Activated CD4-positive, alpha-beta T cell treated with anti-CD3 and anti-CD28 coated beads, Interleukin-2, amount 10 ng/mL, durations not matched to agents 7 days and 5 days (primary cell): ENCODE results near the gene SCGB2A2. TPM values are rescaled to one million over a fixed set of nuclear protein-coding genes. Genes with fewer than 3 reads are reported as not detected.

Experiments
- CTCF ChIA-PET: fragments of 350-600 bp; sonication (Branson Sonifier 250); formaldehyde crosslinking; loops from one replicate; lab custom pipeline; 2021; ENCODE audit warnings: antibody characterized with exemption; lab: Charles Lee
- POLR2A ChIA-PET: fragments of 350-600 bp; sonication (Branson Sonifier 250); formaldehyde crosslinking; loops from one replicate; lab custom pipeline; 2021; ENCODE audit warnings: antibody characterized with exemption; lab: Charles Lee
- DNase-seq: peaks from one replicate; pipeline ENCODE4 v3.0.0-alpha.2; 2020
- H3K27ac Mint-ChIP-seq: one replicate; pipeline ENCODE4 v1.8.0; 2021; ENCODE audit warnings: mild to moderate bottlenecking, moderate library complexity, mixed read lengths
- H3K27me3 Mint-ChIP-seq: one replicate; pipeline ENCODE4 v1.8.0; 2021; ENCODE audit warnings: mixed read lengths
- H3K36me3 Mint-ChIP-seq: one replicate; pipeline ENCODE4 v1.8.0; 2021; ENCODE audit warnings: low read depth, mixed read lengths
- H3K4me1 Mint-ChIP-seq: one replicate; pipeline ENCODE4 v1.8.0; 2021; ENCODE audit warnings: mixed read lengths
- H3K4me3 Mint-ChIP-seq: one replicate; pipeline ENCODE4 v1.8.0; 2021; ENCODE audit warnings: mild to moderate bottlenecking, moderate library complexity, mixed read lengths
- H3K9me3 Mint-ChIP-seq: one replicate; pipeline ENCODE4 v1.8.0; 2021; ENCODE audit warnings: mixed read lengths
- total RNA-seq, 2 experiments: library from RNA; stranded (reverse); gene quantifications; one replicate each; pipeline ENCODE4 v1.2.3, GENCODE V29; 2021

SCGB2A2 gene
- total RNA-seq: not detected

- H3K4me3 Mint-ChIP-seq: no peak within 1 kb of the TSS
- H3K9me3 Mint-ChIP-seq: no peaks in the 10 kb centered on the region
- no peak for DNase-seq
- no peak within 1 kb of the TSS for H3K27ac Mint-ChIP-seq
- ChIA-PET CTCF (no interaction called here), POLR2A (no interaction called here)
- H3K4me1 Mint-ChIP-seq: no peaks in the 10 kb centered on the region
- no peaks in the 10 kb centered on the region for H3K36me3 Mint-ChIP-seq
- H3K27me3 Mint-ChIP-seq: peaks cover 13% of the 10 kb centered on the region
Observed at GRCh38 chr11:62269654-62270278, at the start of gene SCGB2A2. Gene SCGB2A2, plus strand, starts transcription at chr11:62270158. Its CDS starts 59 bp downstream, at chr11:62270217.

GRCh38 chr11:62221498-62221897 is 48.5 kb upstream of the SCGB2A2 start:
- peaks cover 8% of the 10 kb centered on the region for H3K36me3 Mint-ChIP-seq
- no peak overlapping the region for H3K27ac Mint-ChIP-seq
- peaks cover 26% of the 10 kb centered on the region for H3K27me3 Mint-ChIP-seq
- ChIA-PET POLR2A (no interaction called here), CTCF (interaction anchor here (0.6 kb wide), 1 partner anchor 77 kb away, joined by 3 read pairs; no protein-coding TSS in a partner anchor)
- H3K4me3 Mint-ChIP-seq: no peak overlapping the region
- peaks cover 28% of the 10 kb centered on the region for H3K9me3 Mint-ChIP-seq
- H3K4me1 Mint-ChIP-seq: no peaks in the 10 kb centered on the region
- DNase-seq: no peak

GRCh38 chr11:62223095-62223494 is 46.9 kb upstream of the SCGB2A2 start:
- DNase-seq: no peak
- Mint-ChIP-seq H3K9me3 (peaks cover 28% of the 10 kb centered on the region), H3K4me3 (no peak overlapping the region), H3K4me1 (no peaks in the 10 kb centered on the region), H3K27me3 (peaks cover 18% of the 10 kb centered on the region), H3K27ac (no peak overlapping the region), H3K36me3 (peaks cover 8% of the 10 kb centered on the region)
- ChIA-PET POLR2A (no interaction called here), CTCF (no interaction called here)

GRCh38 chr11:62233730-62234129 is 36.2 kb upstream of the SCGB2A2 start:
- H3K36me3 Mint-ChIP-seq: no peaks in the 10 kb centered on the region
- no peak for DNase-seq
- H3K4me3 Mint-ChIP-seq: no peak overlapping the region
- peaks cover 50% of the 10 kb centered on the region for H3K27me3 Mint-ChIP-seq
- ChIA-PET POLR2A (no interaction called here), CTCF (no interaction called here)
- no peaks in the 10 kb centered on the region for H3K9me3 Mint-ChIP-seq
- H3K27ac Mint-ChIP-seq: no peak overlapping the region
- H3K4me1 Mint-ChIP-seq: no peaks in the 10 kb centered on the region

- no peak overlapping the region for H3K27ac Mint-ChIP-seq
- H3K27me3 Mint-ChIP-seq: peaks cover 60% of the 10 kb centered on the region
Observed at GRCh38 chr11:62236187-62236586, 33.8 kb upstream of the SCGB2A2 start.

GRCh38 chr11:62237499-62237898 is 32.5 kb upstream of the SCGB2A2 start:
- H3K36me3 Mint-ChIP-seq: no peaks in the 10 kb centered on the region
- DNase-seq: no peak
- H3K4me3 Mint-ChIP-seq: no peak overlapping the region
- H3K27me3 Mint-ChIP-seq: peaks cover 56% of the 10 kb centered on the region
- POLR2A ChIA-PET: no interaction called here
- CTCF ChIA-PET: no interaction called here
- H3K27ac Mint-ChIP-seq: no peak overlapping the region
- no peaks in the 10 kb centered on the region for H3K4me1 Mint-ChIP-seq
- H3K9me3 Mint-ChIP-seq: no peaks in the 10 kb centered on the region

More at GRCh38 chr11:62236187-62236586, 33.8 kb upstream of the SCGB2A2 start:
- Mint-ChIP-seq H3K4me3 (no peak overlapping the region), H3K36me3 (no peaks in the 10 kb centered on the region), H3K4me1 (no peaks in the 10 kb centered on the region), H3K9me3 (no peaks in the 10 kb centered on the region)
- no peak for DNase-seq
- CTCF ChIA-PET: interaction anchor here (1.4 kb wide), 1 partner anchor 154 kb away, joined by 3 read pairs; no protein-coding TSS in a partner anchor
- POLR2A ChIA-PET: no interaction called here

GRCh38 chr11:62238151-62238550 is 31.8 kb upstream of the SCGB2A2 start:
- Mint-ChIP-seq H3K4me3 (no peak overlapping the region), H3K9me3 (no peaks in the 10 kb centered on the region), H3K27me3 (peaks cover 51% of the 10 kb centered on the region), H3K36me3 (no peaks in the 10 kb centered on the region), H3K4me1 (no peaks in the 10 kb centered on the region), H3K27ac (no peak overlapping the region)
- no peak for DNase-seq
- ChIA-PET POLR2A (no interaction called here), CTCF (no interaction called here)

GRCh38 chr11:62241095-62241494 is 28.9 kb upstream of the SCGB2A2 start:
- Mint-ChIP-seq H3K9me3 (no peaks in the 10 kb centered on the region), H3K36me3 (no peaks in the 10 kb centered on the region), H3K4me3 (no peak overlapping the region), H3K4me1 (no peaks in the 10 kb centered on the region), H3K27me3 (peaks cover 30% of the 10 kb centered on the region), H3K27ac (no peak overlapping the region)
- POLR2A ChIA-PET: interaction anchor here (0.6 kb wide), 1 partner anchor 15 kb away, joined by 4 read pairs; no protein-coding TSS in a partner anchor
- CTCF ChIA-PET: no interaction called here
- DNase-seq: no peak

- H3K9me3 Mint-ChIP-seq: no peaks in the 10 kb centered on the region
- peaks cover 24% of the 10 kb centered on the region for H3K27me3 Mint-ChIP-seq
- H3K4me1 Mint-ChIP-seq: no peaks in the 10 kb centered on the region
- no peak within 1 kb of the TSS for H3K27ac Mint-ChIP-seq
- H3K4me3 Mint-ChIP-seq: no peak within 1 kb of the TSS
- ChIA-PET POLR2A (interaction anchor here (0.6 kb wide), 1 partner anchor 14 kb away, joined by 4 read pairs; no protein-coding TSS in a partner anchor), CTCF (interaction anchor here (1.6 kb wide), 1 partner anchor 9 kb away, joined by 3 read pairs; no protein-coding TSS in a partner anchor)
- H3K36me3 Mint-ChIP-seq: no peaks in the 10 kb centered on the region
- DNase-seq: no peak
Observed at GRCh38 chr11:62242021-62242420, 27.9 kb upstream of the SCGB2A2 start, which contains the start of gene SCGB1D2. Gene SCGB1D2, plus strand, starts transcription at chr11:62242239. Its CDS starts 69 bp downstream, at chr11:62242308.

- H3K4me3 Mint-ChIP-seq: no peak overlapping the region
- ChIA-PET CTCF (no interaction called here), POLR2A (no interaction called here)
- DNase-seq: peak; percentile 7
- no peaks in the 10 kb centered on the region for H3K4me1 Mint-ChIP-seq
- H3K27me3 Mint-ChIP-seq: peaks cover 7% of the 10 kb centered on the region
- no peak overlapping the region for H3K27ac Mint-ChIP-seq
- H3K9me3 Mint-ChIP-seq: peaks cover 7% of the 10 kb centered on the region
- H3K36me3 Mint-ChIP-seq: no peaks in the 10 kb centered on the region
Observed at GRCh38 chr11:62245271-62245753, 24.6 kb upstream of the SCGB2A2 start.

GRCh38 chr11:62251698-62252097 is 18.3 kb upstream of the SCGB2A2 start:
- ChIA-PET CTCF (interaction anchor here (1.3 kb wide), 1 partner anchor 9 kb away, joined by 3 read pairs; the partner anchor contains the start of gene SCGB1D2), POLR2A (no interaction called here)
- no peak for DNase-seq
- Mint-ChIP-seq H3K27me3 (peaks cover 16% of the 10 kb centered on the region), H3K9me3 (peaks cover 30% of the 10 kb centered on the region), H3K27ac (no peak overlapping the region), H3K4me1 (no peaks in the 10 kb centered on the region), H3K4me3 (no peak overlapping the region), H3K36me3 (peaks cover 7% of the 10 kb centered on the region)

- Mint-ChIP-seq H3K27ac (no peak overlapping the region), H3K4me1 (no peaks in the 10 kb centered on the region), H3K9me3 (peaks cover 30% of the 10 kb centered on the region), H3K36me3 (peaks cover 7% of the 10 kb centered on the region), H3K27me3 (peaks cover 24% of the 10 kb centered on the region), H3K4me3 (no peak overlapping the region)
- no peak for DNase-seq
- ChIA-PET CTCF (no interaction called here), POLR2A (no interaction called here)
Observed at GRCh38 chr11:62253999-62254542, 15.9 kb upstream of the SCGB2A2 start.

- ChIA-PET CTCF (interaction anchor here (0.6 to 0.8 kb wide), 3 partner anchors 41 to 1179 kb away, joined by 3 read pairs; no protein-coding TSS in a partner anchor), POLR2A (no interaction called here)
- peaks cover 7% of the 10 kb centered on the region for H3K36me3 Mint-ChIP-seq
- H3K4me1 Mint-ChIP-seq: no peaks in the 10 kb centered on the region
- DNase-seq: no peak
- peaks cover 24% of the 10 kb centered on the region for H3K27me3 Mint-ChIP-seq
- H3K4me3 Mint-ChIP-seq: no peak overlapping the region
- peaks cover 17% of the 10 kb centered on the region for H3K9me3 Mint-ChIP-seq
- no peak overlapping the region for H3K27ac Mint-ChIP-seq
Observed at GRCh38 chr11:62256281-62256680, 13.7 kb upstream of the SCGB2A2 start.
